Mucosa of rectum (tissue), 2 donors: ENCODE measurements around the gene MYO3B.

Experiments used
- H3K27ac ChIP-seq, 2 donors: one replicate each; pipeline ENCODE4 v1.7.0; 2013; ENCODE audit warnings: inconsistent platforms in 2 of 2, low read depth in 2 of 2, low read length in 2 of 2
- H3K27me3 ChIP-seq, 2 donors: one replicate each; pipeline ENCODE4 v1.7.0; 2013; ENCODE audit warnings: low read length in 2 of 2; ENCODE audit not compliant: control insufficient read depth in 2 of 2, insufficient read depth in 2 of 2
- H3K36me3 ChIP-seq, 2 donors: one replicate each; pipeline ENCODE4 v1.7.0; 2013; ENCODE audit warnings: low read length in 2 of 2; ENCODE audit not compliant: control insufficient read depth in 2 of 2, insufficient read depth in 2 of 2
- H3K4me1 ChIP-seq, 2 donors: one replicate each; pipeline ENCODE4 v1.7.0; 2013; ENCODE audit warnings: low read length in 2 of 2, mild to moderate bottlenecking in 1 of 2; ENCODE audit not compliant: control insufficient read depth in 2 of 2, insufficient read depth in 2 of 2
- H3K4me3 ChIP-seq, 2 donors: one replicate each; pipeline ENCODE4 v1.7.0; 2013; ENCODE audit warnings: low read length in 2 of 2
- H3K9ac ChIP-seq, 2 donors: one replicate each; pipeline ENCODE4 v1.7.0; 2013; ENCODE audit warnings: low read length in 2 of 2, low read depth in 1 of 2, mild to moderate bottlenecking in 1 of 2
- H3K9me3 ChIP-seq, 2 donors: one replicate each; pipeline ENCODE4 v1.7.0; 2013; ENCODE audit warnings: low read length in 2 of 2; ENCODE audit not compliant: control insufficient read depth in 2 of 2
- donor health status: healthy.
- donor health status: Normal muscosa, but diverticular disease.

The MYO3B gene

DNA sequence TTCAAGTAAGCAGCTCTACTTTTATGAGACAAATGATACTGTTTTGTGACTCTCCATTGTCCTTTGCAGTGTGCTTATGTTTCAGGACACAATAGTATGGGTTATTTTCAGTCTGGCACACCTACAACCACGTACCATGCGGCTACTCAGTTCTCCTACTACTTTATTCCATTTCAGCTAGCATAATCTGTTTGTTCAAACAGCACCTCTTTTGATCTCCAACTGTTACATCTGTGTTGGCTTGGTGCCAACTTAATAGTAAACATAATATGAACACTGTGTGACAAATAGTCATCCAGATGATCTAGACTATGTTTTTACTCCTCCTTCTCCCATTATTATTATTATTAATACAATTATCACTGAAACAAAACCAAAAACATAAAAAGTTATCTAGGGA, 40.5 kb downstream of the MYO3B start:
- no peaks in the 10 kb centered on the region for H3K4me1 ChIP-seq
- H3K9ac ChIP-seq: no peak overlapping the region
- no peaks in the 10 kb centered on the region for H3K36me3 ChIP-seq
- no peaks in the 10 kb centered on the region for H3K27me3 ChIP-seq
- no peak overlapping the region for H3K4me3 ChIP-seq
- H3K27ac ChIP-seq: no peak overlapping the region
- H3K9me3 ChIP-seq: no peaks in the 10 kb centered on the region

DNA sequence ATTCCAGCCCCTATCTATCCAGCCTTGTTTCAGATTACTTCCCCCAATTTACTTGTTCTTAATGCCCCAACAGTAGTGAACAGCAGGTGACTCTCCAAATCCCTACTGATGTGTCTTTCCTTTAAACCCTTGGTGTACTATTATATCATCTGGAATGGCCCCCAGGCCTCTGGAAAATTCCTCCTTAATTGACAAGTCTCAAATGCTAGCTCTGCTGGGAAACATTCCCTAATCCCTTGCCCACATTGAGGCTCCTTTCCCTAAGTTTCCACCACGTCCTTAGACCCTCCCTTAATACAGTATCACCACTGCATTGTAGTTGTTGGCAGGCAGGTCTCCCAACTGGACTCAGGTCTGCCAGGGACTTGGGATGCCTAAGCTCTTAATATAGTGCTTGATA, 41.0 kb downstream of the MYO3B start:
- Histone ChIP-seq H3K36me3 (no peaks in the 10 kb centered on the region), H3K27me3 (no peaks in the 10 kb centered on the region), H3K27ac (no peak overlapping the region), H3K4me1 (no peaks in the 10 kb centered on the region), H3K9ac (no peak overlapping the region), H3K9me3 (no peaks in the 10 kb centered on the region), H3K4me3 (no peak overlapping the region)

- H3K27me3 ChIP-seq: no peaks in the 10 kb centered on the region
- no peak overlapping the region for H3K4me3 ChIP-seq
- no peaks in the 10 kb centered on the region for H3K36me3 ChIP-seq
- no peaks in the 10 kb centered on the region for H3K9me3 ChIP-seq
- no peak overlapping the region for H3K27ac ChIP-seq
- no peaks in the 10 kb centered on the region for H3K4me1 ChIP-seq
- H3K9ac ChIP-seq: no peak overlapping the region
Measured at GRCh38 chr2:170221317-170222288, 43.7 kb downstream of the MYO3B start.

DNA sequence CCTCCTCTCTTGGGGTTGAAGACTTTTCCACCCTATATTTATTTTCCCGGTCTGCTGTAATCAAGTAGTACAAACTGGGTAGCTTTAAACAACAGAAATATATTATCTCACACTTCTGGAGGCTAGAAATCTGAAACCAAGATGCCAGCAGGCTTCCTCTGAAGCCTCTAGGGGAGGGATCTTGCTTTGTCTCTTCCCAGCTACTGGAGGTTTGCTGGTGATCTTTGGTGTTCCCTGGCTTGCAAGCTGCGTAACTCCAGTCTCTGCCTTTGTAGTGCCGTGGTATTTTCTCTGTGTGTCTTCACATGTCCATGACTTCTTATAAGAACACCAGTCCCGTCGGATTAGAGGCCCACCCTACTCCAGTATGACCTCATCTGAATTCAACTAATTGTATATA, 44.4 kb downstream of the MYO3B start:
- Histone ChIP-seq H3K27me3 (no peaks in the 10 kb centered on the region), H3K4me1 (no peaks in the 10 kb centered on the region), H3K9me3 (no peaks in the 10 kb centered on the region), H3K27ac (no peak overlapping the region), H3K9ac (no peak overlapping the region), H3K36me3 (no peaks in the 10 kb centered on the region), H3K4me3 (no peak overlapping the region)

GRCh38 chr2:170222842-170223241, 44.9 kb downstream of the MYO3B start:
- H3K27ac ChIP-seq: no peak overlapping the region
- H3K36me3 ChIP-seq: no peaks in the 10 kb centered on the region
- no peak overlapping the region for H3K4me3 ChIP-seq
- H3K9me3 ChIP-seq: no peaks in the 10 kb centered on the region
- H3K4me1 ChIP-seq: no peaks in the 10 kb centered on the region
- H3K9ac ChIP-seq: no peak overlapping the region
- no peaks in the 10 kb centered on the region for H3K27me3 ChIP-seq

- H3K4me3 ChIP-seq: no peak overlapping the region
- H3K9me3 ChIP-seq: no peaks in the 10 kb centered on the region
- no peaks in the 10 kb centered on the region for H3K27me3 ChIP-seq
- H3K36me3 ChIP-seq: no peaks in the 10 kb centered on the region
- no peaks in the 10 kb centered on the region for H3K4me1 ChIP-seq
- H3K27ac ChIP-seq: no peak overlapping the region
- no peak overlapping the region for H3K9ac ChIP-seq
Measured at GRCh38 chr2:170224692-170225294, 46.8 kb downstream of the MYO3B start.

DNA sequence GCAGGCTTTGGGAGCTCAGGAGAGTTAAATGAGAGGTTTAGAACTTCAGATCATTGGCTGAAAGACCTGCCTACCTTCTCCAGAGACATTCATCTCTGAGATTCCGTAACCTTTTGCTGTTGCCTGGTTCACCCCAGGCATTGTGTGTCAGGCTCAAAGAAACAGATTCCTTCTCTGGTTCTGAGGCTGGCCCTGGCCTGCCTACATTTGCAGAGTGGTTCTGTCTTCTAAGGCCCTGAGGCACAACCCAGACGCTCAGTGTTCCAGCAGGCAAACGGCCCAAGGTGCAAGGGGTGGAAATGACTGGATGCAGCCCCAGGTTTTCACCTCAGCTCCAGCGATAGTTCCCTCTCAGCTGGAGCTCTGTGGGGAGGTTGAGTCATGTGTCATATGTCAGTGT, 48.3 kb downstream of the MYO3B start:
- H3K27ac ChIP-seq: no peak overlapping the region
- H3K4me3 ChIP-seq: no peak overlapping the region
- H3K27me3 ChIP-seq: no peaks in the 10 kb centered on the region
- no peaks in the 10 kb centered on the region for H3K4me1 ChIP-seq
- H3K36me3 ChIP-seq: no peaks in the 10 kb centered on the region
- no peaks in the 10 kb centered on the region for H3K9me3 ChIP-seq
- H3K9ac ChIP-seq: no peak overlapping the region

- H3K4me1 ChIP-seq: no peaks in the 10 kb centered on the region
Measured at GRCh38 chr2:170227507-170227947, 49.6 kb downstream of the MYO3B start.

DNA sequence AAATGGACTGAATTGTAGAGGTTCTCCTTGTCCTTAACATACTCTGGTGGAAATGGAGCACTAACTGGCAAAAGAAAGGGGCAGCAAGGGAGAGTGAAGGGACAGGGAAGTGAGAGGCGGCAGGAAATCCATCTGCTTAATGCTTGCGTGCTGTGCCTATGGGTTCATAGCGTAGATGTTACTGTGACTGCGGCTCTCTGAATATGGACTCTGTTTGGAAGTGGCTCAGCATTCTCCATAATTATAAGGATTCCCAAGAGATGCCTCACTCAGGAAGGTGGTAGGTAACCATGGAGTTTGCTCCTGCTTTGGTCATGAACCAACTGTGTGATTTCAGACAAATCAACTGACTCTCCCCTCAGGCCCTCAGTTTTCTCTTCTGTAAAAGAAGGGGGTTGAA, 50.0 kb downstream of the MYO3B start:
- Histone ChIP-seq H3K4me1 (no peaks in the 10 kb centered on the region), H3K9ac (no peak overlapping the region), H3K27ac (no peak overlapping the region), H3K4me3 (no peak overlapping the region), H3K36me3 (no peaks in the 10 kb centered on the region), H3K27me3 (no peaks in the 10 kb centered on the region), H3K9me3 (no peaks in the 10 kb centered on the region)

More at GRCh38 chr2:170227507-170227947, 49.6 kb downstream of the MYO3B start:
- Histone ChIP-seq H3K4me3 (no peak overlapping the region), H3K9ac (no peak overlapping the region), H3K9me3 (no peaks in the 10 kb centered on the region), H3K27ac (no peak overlapping the region), H3K27me3 (no peaks in the 10 kb centered on the region), H3K36me3 (no peaks in the 10 kb centered on the region)

DNA sequence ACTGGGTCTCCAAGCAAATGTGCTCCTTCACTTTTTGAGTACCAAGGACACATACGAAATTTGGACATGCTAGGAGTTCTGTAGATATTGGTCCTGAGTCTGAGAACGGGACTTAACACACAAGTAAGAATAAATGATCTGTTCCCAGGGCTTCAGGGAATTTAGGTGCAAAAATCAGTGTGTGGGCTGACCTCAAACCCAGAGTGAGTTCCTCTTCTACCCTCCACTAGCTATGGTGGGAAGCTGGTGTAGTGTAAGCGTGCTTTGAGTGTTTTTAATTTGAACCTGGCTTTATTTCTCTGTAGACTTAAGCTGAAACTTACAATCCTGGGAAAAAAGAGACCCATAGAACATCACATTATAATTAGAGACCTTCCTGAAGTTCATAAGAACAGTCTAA, 50.5 kb downstream of the MYO3B start:
- no peaks in the 10 kb centered on the region for H3K27me3 ChIP-seq
- H3K4me3 ChIP-seq: no peak overlapping the region
- no peak overlapping the region for H3K9ac ChIP-seq
- H3K4me1 ChIP-seq: no peaks in the 10 kb centered on the region
- no peaks in the 10 kb centered on the region for H3K36me3 ChIP-seq
- no peak overlapping the region for H3K27ac ChIP-seq
- H3K9me3 ChIP-seq: no peaks in the 10 kb centered on the region
